DND-41 (cell line): ENCODE measurements around the gene TPPP3.

Source experiments
- ATAC-seq: fragments of 200-7000 bp; cut with Tn5 transposase; 3 replicates; pipeline ENCODE4 v1.9.1; 2021; ENCODE audit warnings: low read depth; ENCODE audit not compliant: insufficient read depth
- DNase-seq: peaks from one replicate; pipeline ENCODE4 v3.0.0-alpha.2; 2020
- H2AFZ ChIP-seq: 2 replicates; pipeline ENCODE4 v1.6.0; 2012; ENCODE audit warnings: low read depth, low read length
- H3K27ac ChIP-seq: 2 replicates; pipeline ENCODE4 v1.5.1; 2012; ENCODE audit warnings: low read length, inconsistent platforms
- H3K27me3 ChIP-seq: fragments of 200-600 bp; sonication (generic); 2 replicates; pipeline ENCODE4 v1.6.0; 2012; ENCODE audit warnings: low read length, mild to moderate bottlenecking, inconsistent platforms; ENCODE audit not compliant: insufficient read depth, poor library complexity
- H3K36me3 ChIP-seq: 2 replicates; pipeline ENCODE4 v1.5.1; 2012; ENCODE audit warnings: low read length, inconsistent platforms; ENCODE audit not compliant: insufficient read depth
- H3K4me1 ChIP-seq: 2 replicates; pipeline ENCODE4 v1.5.1; 2012; ENCODE audit warnings: mild to moderate bottlenecking, low read length; ENCODE audit not compliant: insufficient read depth
- H3K4me2 ChIP-seq: 2 replicates; pipeline ENCODE4 v1.6.0; 2012; ENCODE audit warnings: mild to moderate bottlenecking, moderate library complexity, low read length, inconsistent platforms; ENCODE audit not compliant: insufficient read depth
- H3K4me3 ChIP-seq, 2 experiments: fragments of 200-600 bp in 1 of 2; shearing (Covaris generic) in 1 of 2; 2 replicates each; pipeline ENCODE4 v1.5.1; 2012 to 2016; ENCODE audit warnings: inconsistent platforms in 2 of 2, low read length in 2 of 2, mild to moderate bottlenecking in 2 of 2, low read depth in 1 of 2, moderate library complexity in 1 of 2
- H3K79me2 ChIP-seq: 2 replicates; pipeline ENCODE4 v1.6.0; 2012; ENCODE audit warnings: low read length, inconsistent platforms; ENCODE audit not compliant: insufficient read depth
- H3K9ac ChIP-seq: 2 replicates; pipeline ENCODE4 v1.6.0; 2012; ENCODE audit warnings: low read depth, mild to moderate bottlenecking, inconsistent platforms, low read length, moderate library complexity
- H3K9me3 ChIP-seq: 2 replicates; pipeline ENCODE4 v1.5.1; 2012; ENCODE audit warnings: low read length, moderate library complexity, mild to moderate bottlenecking, inconsistent platforms; ENCODE audit not compliant: insufficient read depth, severe bottlenecking
- H4K20me1 ChIP-seq: 2 replicates; pipeline ENCODE4 v1.6.0; 2012; ENCODE audit warnings: low read length; ENCODE audit not compliant: insufficient read depth
- EZH2 ChIP-seq: IDR thresholded peaks from 3 replicates; pipeline ENCODE4 v1.6.1; 2012; ENCODE audit warnings: borderline replicate concordance, low read depth, mild to moderate bottlenecking, moderate library complexity, low read length, inconsistent platforms; ENCODE audit not compliant: severe bottlenecking
- TF ChIP-seq, protein P1 (sequence below): IDR thresholded peaks from 2 replicates; pipeline ENCODE4 v1.5.1; 2012; ENCODE audit warnings: borderline replicate concordance, low read length, moderate library complexity, mild to moderate bottlenecking; ENCODE audit not compliant: poor library complexity, severe bottlenecking; ENCODE audit errors: extremely low read depth

Gene TPPP3

DNA sequence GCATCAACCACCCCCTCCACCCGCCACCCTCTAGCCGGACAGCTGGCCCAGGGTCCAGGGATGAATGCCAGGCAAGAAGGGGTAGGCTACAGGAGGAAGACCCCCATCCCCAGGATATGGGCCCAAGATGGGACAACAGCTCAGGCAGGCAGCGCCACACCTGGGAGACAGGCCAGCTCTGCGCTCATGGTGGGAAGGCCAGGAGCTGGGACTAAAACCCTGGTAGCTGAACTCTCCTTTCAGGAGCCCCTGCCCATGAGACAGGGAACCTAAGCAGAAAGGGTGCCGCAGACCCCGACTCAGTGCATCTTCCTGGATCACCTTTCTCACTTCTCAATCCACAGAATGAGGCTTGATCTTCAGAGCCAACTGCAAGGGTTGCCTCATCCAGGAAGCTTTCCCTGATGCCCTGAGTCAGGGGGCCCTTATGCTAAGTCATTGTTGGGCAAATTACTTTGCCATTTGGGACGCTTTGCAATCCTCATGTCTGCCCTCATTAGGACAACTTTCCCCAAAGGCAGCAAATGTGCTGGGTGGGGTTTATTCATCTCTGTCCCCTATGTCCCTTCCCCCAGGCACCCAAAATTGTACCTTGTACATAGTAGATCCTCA, 14.0 kb upstream of the TPPP3 start:
- Histone ChIP-seq H2AFZ (no peak overlapping the region; the same call in 1 of the 2 replicates), H3K27ac (no peak overlapping the region), H3K27me3 (peaks cover 10% of the 10 kb centered on the region), H4K20me1 (no peaks in the 10 kb centered on the region), H3K4me3 (no peak overlapping the region), H3K4me2 (no peak overlapping the region), H3K4me1 (no peaks in the 10 kb centered on the region), H3K36me3 (no peaks in the 10 kb centered on the region), H3K9ac (no peak overlapping the region), H3K9me3 (no peaks in the 10 kb centered on the region), H3K79me2 (no peaks in the 10 kb centered on the region)
- ATAC-seq (no peak), DNase-seq (no peak)
- TF ChIP-seq EZH2, result no peak
- TF ChIP-seq, protein P1, sequence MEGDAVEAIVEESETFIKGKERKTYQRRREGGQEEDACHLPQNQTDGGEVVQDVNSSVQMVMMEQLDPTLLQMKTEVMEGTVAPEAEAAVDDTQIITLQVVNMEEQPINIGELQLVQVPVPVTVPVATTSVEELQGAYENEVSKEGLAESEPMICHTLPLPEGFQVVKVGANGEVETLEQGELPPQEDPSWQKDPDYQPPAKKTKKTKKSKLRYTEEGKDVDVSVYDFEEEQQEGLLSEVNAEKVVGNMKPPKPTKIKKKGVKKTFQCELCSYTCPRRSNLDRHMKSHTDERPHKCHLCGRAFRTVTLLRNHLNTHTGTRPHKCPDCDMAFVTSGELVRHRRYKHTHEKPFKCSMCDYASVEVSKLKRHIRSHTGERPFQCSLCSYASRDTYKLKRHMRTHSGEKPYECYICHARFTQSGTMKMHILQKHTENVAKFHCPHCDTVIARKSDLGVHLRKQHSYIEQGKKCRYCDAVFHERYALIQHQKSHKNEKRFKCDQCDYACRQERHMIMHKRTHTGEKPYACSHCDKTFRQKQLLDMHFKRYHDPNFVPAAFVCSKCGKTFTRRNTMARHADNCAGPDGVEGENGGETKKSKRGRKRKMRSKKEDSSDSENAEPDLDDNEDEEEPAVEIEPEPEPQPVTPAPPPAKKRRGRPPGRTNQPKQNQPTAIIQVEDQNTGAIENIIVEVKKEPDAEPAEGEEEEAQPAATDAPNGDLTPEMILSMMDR, result no peak

DNA sequence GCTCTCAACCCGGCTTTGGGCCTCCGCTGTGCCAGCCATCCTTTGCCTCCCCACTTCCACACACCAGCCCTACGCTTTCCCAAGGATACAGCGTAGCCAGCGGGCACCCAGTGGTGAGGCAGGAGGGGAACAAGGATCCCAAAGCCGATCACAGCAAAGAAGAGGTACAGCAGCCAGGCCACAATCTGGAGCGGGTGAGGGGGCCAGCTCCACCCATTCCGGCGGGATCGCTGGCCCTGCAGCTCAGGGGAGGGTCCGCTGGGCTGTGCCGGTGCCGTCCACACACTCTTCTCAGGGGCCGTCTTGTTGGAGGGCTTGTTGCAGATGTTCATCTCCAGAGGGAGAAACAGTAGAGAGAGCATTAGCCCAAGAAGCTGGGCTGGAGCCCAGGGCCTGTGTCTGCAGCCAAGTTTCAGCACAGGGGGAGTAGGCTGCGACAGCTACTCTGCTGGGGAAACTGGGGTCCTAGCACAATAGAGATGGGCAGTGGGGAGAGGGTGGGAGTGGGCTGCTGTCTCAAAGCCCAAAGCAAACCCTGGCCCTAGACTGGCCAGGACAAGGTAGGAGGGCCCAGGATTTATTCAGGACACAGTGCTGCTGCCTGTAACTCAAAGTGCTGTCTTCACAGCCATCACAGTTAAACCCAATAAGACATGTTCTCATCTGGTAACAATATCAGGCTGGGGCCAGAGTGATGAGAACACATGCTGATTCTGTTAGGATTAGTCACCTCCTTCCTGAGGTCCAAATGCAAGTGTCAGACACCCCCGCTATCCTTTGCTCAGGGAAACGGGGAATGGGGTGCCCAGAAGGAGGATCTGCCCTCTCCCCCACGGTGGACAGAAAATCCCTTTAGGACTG, 13.0 kb upstream of the TPPP3 start:
- Histone ChIP-seq H3K36me3 (no peaks in the 10 kb centered on the region), H3K27ac (no peak overlapping the region), H3K4me3 (no peak overlapping the region), H4K20me1 (no peaks in the 10 kb centered on the region), H3K27me3 (peaks cover 9% of the 10 kb centered on the region), H3K4me2 (no peak overlapping the region), H3K9ac (no peak overlapping the region), H3K79me2 (no peaks in the 10 kb centered on the region), H3K4me1 (no peaks in the 10 kb centered on the region), H2AFZ (no peak overlapping the region; the same call in 1 of the 2 replicates), H3K9me3 (no peaks in the 10 kb centered on the region)
- DNase-seq (no peak), ATAC-seq (no peak)
- TF ChIP-seq, protein P1, result no peak
- TF ChIP-seq EZH2, result no peak

DNA sequence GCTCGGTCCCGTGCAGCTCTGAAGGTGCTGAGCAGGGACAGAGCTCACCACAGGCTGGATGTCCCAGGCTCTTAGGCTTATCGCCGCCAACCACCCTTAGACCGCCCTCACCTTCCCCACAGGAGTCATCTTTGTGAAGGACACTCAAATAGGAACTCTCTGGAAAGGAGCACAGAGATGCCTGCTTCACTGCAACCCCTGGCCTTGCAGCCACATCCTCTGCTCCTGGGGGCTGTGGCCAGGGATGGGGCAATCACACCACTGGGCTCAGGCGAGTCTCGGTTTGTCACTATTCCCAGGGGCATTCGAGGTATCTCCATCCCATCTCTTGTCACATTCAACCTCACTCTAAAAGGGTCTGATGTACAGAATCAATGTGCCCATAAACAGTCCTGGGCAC, 12.0 kb upstream of the TPPP3 start:
- Histone ChIP-seq H3K4me3 (no peak overlapping the region), H4K20me1 (no peaks in the 10 kb centered on the region), H3K4me2 (no peak overlapping the region), H3K27me3 (peaks cover 6% of the 10 kb centered on the region), H3K27ac (no peak overlapping the region), H3K36me3 (no peaks in the 10 kb centered on the region), H3K4me1 (no peaks in the 10 kb centered on the region), H3K9me3 (no peaks in the 10 kb centered on the region), H3K79me2 (no peaks in the 10 kb centered on the region), H2AFZ (no peak overlapping the region), H3K9ac (no peak overlapping the region)
- ATAC-seq (no peak), DNase-seq (no peak)
- TF ChIP-seq, protein P1, result no peak
- no peak for TF ChIP-seq EZH2
